Activated gamma-delta T cell (primary cell): ENCODE data around the gene CLCN5.

ENCODE experiments used
- DNase-seq: peaks from one replicate; lab custom pipeline; 2025; lab: John Stamatoyannopoulos, UW

Gene CLCN5

DNA sequence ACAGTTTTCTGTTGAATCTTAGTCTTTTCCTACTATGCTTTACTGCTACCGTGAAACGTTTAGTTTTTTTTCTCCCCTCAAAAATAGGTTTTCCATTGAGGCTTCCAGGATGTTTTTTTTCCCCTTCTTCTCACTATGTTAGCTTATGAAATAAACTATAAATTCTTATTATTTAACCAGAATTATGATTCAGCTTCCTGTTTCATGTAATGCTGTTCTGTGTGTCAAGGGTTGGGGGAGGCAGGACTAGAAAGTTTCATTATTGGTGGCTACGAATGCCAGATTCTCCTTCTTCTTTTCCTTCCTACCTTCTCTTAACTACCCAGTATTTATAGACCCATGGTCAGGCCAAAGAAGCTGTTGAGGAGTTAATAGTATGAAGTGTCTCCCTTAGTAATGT, 11.8 kb downstream of the CLCN5 start:
- no peak for DNase-seq

DNA sequence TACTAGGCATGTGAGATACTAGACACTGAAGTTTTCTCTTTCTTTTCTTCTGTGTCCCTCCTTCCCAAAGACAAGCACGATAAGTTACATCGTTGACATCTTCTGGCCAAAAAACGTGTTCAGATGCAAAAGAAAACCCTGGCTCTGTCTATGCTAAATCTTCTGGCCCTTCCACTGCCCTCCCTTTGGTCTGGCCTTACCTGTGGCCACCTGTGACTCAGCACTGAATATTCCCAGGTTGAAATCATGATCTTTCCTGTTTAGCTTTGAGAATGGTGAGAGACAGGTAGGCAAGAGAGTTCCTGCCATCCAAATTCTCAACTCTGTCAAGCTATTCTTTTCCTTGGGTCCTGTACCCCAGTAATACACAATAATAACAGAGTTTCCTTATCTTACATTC, 12.3 kb downstream of the CLCN5 start:
- no peak for DNase-seq

DNA sequence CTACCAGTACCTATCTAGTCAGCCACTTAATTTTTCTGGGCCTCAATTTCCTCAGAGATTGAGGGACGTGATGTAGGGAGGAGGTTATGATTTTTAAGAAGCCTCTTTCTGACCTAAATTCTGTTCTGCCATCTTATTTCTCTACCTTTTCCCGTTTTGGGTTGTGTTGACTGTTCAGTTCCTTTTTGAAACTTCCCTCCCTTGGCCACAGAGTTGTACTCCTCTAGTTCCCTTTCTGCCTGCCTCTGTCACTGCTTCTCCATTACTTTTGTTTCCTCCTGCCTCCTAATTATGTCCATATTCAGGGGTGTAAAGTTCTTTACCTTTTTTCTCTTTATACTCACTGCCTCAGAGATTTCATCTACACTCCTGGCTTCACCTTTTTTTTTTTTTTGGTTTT, 25.4 kb downstream of the CLCN5 start:
- DNase-seq: no peak

DNA sequence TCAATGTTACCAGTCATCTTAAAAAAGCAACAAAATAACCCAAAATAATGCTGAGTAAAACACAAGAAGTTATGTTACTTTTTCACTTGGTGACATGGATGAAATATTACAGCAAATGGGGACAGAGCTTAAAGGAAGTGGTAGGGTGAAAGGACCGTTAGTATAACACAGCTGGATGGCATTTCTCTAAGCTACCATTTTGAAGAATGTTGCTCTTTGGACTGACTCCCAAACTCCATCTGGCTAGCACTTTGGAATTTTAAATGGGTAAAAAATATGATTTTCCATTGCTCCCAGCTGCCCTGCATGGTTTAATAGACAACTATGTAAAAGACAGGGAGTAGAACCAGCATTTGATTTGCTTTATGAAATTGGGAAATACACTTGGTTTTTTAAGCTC, 27.6 kb downstream of the CLCN5 start:
- no peak for DNase-seq

DNA sequence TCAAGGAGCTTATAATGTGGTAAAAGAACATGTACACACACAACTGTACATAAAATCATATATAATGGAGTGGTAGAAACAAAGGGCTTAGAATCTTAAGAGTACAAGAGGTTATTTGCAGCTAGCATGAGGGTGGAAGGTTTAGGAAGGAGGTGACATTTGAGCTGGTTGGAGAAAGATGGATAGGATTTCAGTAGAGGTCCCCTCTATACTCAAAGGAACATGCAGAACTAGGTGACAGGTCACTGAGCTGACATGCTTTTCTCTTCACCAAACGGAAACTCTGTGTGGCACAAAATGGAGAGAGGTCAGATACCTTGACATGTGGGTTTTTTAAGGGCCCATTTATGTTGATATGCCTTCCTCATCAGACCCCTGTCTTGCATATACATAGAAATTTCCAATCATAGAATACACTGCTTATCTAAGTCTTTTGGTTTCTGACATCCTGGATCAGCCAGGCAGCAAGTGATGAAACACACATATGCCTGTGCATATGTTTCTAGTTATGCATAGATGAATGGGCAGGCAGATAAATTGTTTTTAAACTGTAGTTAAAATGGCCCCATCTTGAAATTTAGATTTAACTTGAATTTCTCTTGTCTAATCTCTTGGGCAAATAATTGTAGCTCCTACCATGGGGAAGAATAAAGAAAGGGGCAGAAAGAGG, 29.3 kb downstream of the CLCN5 start:
- DNase-seq: no peak

DNA sequence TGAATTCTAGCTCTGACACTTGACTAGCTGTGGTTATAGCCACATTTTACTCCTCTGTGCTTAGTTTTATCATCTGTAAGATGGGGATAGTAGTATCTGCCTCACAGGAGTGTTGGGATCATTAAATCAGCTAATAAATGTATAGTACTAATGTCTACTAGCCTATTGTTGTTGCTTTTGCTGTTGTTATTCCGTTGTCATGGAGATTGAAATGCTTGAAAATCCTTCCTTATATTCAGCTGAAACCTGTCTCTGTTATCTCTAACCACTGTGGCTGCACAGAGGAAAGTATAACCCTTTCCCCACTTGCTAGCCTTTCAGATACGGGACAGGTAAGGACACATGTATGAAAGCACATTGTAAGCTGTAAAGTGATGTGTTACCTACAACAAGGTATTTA, 33.9 kb downstream of the CLCN5 start:
- DNase-seq: no peak

DNA sequence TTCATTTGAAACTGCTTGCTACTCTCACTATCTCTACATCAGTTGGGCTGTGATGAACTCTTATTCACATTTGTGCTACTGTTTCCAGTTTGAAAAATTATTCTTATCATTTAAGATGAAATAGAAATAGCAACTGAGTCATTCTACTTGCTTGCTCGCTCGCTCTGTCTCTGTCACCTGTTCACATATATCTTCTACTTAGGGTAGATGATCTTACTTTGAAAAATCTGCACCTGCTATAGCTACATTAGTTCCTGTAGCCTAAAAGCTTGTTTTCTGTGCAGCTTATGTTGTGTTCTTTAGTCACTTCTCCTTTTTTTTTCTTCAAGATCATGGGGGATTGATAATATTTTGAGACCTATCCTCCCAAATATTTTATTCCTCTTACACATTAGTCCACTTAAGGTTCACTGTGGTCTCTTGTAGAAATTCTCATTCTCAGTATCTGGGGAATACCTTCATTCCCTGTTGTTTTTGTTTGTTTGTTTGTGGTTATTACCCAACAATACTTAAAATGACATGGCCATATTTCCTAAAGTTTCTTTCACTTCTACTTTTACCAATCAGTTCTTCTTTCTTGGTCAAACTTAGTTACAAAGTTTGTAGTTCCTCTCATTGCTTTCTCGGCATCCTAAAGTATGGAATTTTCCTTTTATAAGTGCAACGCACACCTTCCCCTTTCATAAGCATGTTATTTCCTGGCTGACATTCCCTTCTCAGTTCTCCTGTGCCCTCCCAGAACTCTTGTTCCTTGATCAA, 36.5 kb downstream of the CLCN5 start:
- DNase-seq: no peak

DNA sequence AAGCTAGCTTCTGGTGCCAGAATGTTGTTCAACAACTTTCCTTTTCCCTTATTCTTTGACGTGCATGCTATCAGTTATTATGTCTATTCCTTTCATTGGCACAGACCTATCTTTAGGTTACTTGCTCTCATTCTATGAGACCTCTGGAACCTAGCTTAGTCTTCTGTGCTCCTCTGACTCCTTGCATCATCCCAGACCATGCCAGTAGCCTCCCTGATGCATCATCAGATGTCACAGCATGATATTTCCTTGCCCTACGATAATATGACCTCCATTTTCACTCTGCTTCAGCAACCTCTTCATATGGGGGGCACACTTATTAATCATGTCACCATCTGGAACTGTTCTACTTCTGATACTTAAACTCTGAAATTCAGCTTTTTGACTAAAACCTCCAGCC, 37.2 kb downstream of the CLCN5 start:
- no peak for DNase-seq

DNA sequence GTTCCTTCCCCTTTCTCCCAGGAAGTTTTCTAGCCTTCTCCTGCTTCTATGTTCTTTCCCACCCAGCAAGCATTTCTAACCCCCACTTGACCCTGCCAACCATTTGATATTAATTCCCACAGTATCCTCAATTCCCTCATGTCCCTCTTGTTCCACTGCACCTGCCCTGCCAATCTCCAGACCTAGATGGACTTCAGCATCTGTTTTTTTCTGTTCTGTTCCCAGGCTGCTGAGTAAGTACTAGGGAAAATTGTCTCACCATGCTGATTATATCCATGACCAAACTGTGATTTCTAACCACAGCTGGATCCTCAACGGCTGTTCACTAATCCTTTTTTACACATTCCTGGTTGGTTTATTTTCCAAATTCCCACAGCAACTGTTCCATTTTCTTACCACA, 37.7 kb downstream of the CLCN5 start:
- DNase-seq: no peak

DNA sequence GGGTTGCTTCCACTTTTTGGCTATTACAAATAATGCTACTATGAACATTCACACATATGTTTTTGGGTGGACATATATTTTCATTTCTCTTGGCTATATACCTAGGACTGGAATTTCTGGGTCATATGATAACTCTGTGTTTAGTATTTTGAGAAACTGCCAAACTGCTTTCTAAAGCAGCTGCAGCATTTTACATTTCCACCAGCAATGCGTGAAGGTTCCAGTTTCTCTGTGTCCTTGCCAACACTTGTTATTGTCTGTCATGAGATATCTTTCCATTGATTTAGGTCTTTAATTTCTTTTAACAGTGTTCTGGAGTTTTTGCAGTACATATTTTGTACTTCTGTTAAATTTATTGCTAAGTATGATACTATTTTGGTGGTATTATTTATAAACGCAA, 48.3 kb downstream of the CLCN5 start:
- DNase-seq: no peak

DNA sequence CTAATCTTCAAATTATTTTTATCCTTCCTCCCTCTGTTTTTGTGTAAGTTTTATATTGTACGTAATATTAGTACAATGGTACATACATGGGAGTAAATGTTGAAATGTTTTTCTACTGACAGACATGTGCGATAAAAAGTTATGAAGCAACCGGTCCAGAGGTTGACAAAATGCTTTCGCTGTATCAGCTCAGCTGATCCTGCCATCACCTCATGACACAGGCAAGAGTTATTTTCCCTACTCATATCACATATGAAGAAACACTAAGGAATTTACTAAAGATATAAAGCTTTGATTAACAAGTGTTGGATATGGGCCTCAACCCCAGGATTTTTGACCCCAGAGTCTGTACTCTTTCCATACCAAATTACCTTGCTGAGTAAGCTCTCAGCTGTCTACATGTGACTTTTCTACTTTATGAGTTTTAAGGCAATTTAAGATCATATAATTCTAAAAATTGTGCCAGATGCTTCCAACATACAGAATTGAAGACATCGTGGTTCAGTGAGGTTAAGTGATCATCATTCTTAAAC, 50.0 kb downstream of the CLCN5 start:
- DNase-seq: no peak

DNA sequence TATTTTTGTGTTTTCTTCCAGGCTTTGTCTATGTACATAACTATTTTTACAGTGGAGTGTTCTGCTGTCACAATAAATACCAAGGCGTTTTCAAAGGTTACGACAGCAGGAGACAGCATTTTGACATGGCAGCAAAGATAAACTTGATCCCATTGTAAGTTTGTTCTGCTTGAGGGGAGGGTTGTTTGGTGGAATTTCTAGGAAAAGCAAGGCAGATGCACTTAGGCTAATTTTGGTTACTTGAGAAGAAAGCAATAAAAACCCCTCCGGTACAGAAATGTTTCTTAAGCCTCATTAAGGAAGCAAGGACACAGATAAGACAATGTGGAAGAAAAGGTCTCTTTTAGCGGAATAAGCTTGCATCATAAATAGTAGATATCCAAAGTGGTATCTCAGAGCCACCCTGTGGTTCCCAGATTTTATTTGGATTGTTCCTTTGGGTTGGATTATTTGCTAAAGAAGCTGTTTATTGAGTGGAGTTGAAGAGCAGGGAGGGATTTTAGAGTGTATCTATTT, 54.3 kb downstream of the CLCN5 start:
- DNase-seq: no peak

DNA sequence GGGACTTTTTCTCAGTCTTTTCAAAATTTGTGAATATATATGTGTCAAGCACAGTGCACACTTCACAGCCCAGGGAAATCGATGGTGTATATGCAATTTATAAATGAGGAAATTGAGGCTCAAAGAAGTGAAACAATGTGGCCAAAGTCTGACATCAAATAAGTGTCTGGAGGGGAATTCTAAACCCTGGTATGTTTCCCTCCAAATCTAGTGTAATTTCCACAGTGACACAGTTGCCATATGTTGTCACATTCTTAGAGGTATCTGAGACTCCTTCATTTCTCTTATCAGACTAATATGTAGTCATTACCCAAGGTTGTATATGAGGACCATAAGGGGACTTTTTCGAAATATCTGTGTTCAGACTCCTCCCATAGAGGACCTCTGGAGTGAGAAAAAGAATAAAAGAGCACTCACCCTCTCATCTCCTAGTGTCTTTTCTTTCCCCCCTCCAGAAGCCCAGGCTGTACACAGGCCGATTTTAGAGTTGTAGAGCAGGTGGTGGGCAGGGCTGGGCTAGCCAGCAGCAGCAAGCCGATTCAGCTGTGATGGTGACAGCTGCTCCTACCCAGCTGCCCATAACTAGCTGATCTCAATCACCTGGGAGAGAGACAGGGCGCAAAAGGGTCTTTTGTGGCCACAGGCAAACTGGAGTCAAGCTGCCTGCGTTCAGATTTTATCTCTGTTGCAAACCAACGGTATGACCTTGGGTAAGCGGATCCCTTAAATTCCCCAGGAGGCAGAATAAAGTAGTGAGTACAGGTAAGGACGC, 55.1 kb downstream of the CLCN5 start:
- no peak for DNase-seq

DNA sequence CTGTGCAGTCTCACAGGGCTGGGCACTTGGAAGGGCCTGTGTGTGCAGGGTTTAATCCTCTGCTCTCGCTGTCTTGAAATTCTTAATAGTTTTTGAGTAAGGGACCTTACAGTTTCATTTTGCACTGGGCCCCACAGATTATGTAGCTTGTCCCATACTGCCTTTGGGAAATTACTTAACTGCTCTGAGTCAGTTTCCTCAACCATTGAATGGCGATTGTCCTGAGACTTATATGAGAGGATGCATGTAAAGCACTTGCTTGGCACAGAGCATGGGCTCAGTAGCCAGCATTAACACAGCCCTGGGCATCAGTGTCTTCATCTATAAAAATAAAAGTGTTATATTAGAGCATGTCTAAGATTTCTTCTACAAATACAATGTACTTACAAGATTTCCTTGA, 55.8 kb downstream of the CLCN5 start:
- DNase-seq: no peak

DNA sequence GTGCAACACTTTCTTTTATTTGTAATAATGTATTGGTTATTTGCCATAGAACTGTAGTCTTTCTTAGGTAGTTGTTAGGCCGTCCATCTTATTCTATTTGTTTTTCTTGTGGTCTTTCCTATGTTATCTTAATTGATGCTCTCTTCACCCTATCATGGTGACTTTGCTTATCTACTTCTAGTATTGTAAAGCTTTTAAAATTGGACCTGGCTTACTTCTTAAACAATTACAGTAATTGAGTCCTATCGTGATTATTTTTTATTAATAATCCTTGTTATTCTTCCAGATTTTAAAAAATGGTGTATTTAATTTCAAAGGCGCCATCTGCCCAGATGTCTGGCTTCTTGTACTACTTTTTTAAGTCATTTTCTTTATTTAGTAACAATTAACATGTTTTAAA, 63.7 kb downstream of the CLCN5 start:
- DNase-seq: no peak

DNA sequence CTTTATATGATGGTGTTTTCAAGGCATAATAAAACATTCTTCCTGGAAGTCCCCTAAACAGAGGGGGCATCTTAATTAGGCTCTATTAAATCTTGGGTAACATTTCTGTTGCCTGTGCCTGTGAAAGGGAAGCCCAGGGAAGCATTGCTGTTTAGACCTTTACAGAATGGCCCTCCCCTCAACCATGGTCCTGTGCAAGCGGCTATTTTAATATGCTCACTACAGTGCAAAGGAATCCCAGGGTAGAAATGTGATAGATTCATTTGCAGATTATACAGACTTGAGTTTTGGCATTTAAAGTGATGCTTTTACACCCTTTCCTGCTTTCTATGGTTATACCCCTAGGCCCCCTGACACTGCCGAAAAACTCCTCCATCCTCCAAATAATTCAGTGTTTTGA, 65.3 kb downstream of the CLCN5 start:
- DNase-seq: no peak

DNA sequence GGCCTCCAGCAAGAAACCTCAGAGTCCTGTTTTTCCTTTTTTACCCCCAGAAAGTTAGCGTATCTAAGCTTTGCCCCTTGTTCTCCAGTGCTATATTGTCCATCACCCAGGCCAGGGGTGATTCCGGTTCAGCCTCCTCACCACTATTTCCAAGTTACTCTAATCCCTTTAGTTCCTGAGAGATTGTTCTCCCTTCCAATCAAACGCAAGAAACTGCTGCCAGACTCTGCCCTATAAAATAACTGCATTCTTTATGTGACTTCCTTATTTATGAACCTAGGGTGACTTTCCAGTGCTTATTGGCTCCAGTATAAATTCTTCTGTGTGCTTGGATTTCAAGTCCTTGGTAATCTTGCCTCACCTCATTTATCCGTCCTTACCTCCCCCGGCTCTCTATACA, 65.7 kb downstream of the CLCN5 start:
- no peak for DNase-seq

DNA sequence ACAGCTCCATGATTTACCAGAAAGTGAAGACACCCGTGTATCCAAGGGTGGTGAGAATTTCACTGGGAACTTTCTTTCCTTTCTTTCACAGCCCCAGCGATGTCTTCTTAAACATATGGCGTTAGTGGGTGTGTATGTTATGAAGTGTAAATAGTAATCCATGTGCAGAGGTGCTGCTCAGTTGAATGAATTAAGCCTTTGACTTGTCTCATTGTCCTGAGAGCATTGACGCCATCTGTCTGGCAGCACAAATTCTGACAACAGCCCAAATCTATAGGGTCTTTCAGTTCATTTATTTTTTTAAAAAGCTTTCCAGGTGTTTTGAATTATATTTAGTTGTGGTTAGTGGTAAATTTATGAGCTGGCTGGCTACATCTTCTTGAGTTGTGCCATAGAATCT, 69.4 kb downstream of the CLCN5 start:
- DNase-seq: no peak

DNA sequence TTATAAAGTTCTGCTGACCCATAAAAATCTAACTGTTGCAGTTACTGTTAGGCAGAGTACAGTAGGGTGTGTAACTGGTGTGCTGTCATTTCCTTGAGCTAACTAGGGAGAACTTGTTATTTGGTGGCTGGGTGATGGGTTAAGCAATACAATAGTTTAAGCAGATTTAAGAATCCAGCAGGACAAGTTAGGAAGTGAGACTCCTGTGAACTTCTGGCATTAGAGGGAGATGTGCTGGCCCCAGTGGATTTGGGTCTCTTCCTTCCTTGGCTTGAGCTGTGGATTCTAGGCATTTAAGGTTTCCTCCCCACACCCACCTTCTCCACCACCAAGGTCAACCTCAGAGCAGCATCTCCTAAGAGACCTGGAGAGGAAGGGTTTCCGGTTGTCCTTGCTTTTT, 70.5 kb downstream of the CLCN5 start:
- no peak for DNase-seq

DNA sequence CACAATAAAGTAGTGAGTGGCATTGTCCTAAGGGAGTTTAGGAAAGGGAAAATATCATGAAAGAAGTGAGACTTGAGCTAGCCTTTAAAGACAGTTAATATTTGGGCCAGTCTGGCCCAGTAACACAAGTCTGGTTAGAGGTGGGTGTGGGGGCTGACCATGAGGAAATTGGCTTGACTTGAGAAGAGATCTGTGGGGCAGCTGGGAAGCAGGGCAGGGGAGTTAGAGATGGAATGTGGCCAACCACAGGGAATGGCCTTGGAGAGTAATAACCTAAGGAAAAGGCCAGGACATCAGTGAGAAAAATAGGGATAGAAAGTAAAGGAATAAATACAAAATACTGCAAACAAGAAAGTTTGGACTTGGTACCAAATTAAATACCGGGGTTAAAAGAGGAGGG, 71.3 kb downstream of the CLCN5 start:
- DNase-seq: no peak

DNA sequence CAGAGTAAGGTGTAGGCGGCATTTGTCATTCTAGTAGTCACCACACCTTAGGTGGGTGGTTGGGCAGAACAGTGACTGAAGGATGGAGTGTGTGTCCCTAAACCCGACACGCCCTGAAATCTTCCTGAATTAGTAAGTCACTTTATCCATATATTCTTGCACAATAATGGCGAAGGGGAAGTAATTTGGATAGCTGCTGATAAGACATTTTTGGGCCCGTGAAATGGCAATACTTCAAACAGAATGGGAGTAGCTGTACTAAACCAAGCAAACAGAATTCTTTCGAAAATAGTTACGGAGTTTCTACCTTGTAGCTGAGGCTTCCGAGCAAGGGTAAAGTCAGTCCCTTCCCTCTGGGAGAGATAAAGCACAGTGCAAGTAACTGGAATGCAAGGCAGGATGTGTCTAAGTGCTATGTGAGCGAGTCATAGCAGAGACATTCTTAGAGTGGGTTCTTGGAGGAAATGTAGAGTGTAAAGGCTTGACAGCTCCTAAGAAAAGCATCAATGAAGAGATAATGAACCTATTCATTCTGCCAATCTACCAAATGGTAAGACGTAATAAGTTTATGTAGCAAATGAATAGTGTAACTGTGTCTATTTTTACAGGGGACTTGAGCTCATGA, 72.8 kb downstream of the CLCN5 start:
- DNase-seq: no peak

DNA sequence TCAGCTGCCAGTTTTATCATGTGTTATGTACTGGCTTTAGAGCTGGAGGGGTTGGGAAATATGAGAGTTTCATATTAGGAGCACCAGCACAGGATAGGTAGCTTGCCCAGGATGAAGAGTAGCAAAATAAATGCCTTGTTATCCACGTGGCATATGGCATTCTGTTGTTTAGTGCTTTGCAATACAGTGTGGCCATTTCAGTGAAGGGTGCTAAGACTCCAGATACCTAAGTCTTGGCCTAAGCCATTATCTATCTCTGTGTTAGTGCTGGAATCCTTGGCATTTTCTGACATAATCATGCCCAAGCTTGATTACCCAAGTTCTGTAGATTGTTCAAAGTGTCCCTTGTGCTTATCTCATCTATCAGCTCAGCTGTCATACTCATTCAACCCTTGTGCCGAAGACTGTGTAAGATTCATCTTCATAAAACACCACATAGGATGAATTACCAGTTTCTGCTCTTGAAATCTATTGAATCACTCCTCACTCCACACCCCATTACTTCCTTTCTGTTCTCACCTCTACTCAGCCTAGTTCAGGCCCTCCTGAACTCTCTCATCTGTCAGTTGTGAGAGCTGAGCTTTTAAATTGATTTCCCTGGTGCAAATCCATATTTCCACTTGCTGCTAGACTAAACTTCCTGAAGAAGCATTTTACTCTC, 73.5 kb downstream of the CLCN5 start:
- no peak for DNase-seq
